ENCODE data around the gene MYO7A.

GRCh38 chr11:77118971-77119370, 9.1 kb upstream of the MYO7A start:
- TF ChIP-seq POLR2A (IDR thresholded peaks at IDR 0.05; ENCODE audit: low read length) (no peak), GATA1 (IDR thresholded peaks at IDR 0.05; ENCODE audit: low read depth, low read length) (no peak)

All from erythroblast (primary cell).